Stimulated activated CD8-positive, alpha-beta memory T cell treated with anti-CD3 and anti-CD28 coated beads, Interleukin-12 subunit alpha, Interleukin-12 subunit beta, amount 100 ng/mL, for 4 hours (primary cell): ENCODE measurements around the gene PPCDC.

Experiments used
- DNase-seq: peaks from one replicate; pipeline ENCODE4 v3.0.0-alpha.2; 2020; ENCODE audit warnings: low read depth

PPCDC gene

DNA sequence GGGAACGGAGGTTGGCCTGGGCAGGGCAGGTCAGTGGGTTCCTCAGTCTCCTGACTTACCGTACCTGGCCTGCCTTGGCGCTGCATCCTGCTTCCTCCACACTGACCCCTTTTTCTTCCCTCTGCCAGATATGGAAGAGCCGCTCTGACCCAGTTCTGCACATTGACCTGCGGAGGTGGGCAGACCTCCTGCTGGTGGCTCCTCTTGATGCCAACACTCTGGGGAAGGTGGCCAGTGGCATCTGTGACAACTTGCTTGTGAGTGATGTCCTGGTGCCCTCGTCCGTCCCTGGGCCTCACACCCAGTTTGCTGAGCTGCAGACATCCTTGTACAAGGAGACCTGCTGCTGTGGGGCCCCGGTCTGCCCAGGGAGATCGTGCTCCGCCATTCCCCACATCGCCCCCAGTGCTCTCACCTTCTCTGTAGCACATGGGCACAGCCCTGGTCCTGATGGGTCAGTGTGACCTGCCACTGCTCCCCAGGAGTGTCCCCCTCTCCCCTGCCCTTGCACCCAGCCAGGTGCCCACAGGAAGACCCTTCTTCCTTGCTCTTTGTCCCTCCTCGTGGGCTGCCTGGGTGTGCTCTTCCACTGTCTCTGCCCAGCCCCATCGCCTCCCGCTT lies 21.0 kb downstream of the PPCDC start:
- DNase-seq, result no peak

DNA sequence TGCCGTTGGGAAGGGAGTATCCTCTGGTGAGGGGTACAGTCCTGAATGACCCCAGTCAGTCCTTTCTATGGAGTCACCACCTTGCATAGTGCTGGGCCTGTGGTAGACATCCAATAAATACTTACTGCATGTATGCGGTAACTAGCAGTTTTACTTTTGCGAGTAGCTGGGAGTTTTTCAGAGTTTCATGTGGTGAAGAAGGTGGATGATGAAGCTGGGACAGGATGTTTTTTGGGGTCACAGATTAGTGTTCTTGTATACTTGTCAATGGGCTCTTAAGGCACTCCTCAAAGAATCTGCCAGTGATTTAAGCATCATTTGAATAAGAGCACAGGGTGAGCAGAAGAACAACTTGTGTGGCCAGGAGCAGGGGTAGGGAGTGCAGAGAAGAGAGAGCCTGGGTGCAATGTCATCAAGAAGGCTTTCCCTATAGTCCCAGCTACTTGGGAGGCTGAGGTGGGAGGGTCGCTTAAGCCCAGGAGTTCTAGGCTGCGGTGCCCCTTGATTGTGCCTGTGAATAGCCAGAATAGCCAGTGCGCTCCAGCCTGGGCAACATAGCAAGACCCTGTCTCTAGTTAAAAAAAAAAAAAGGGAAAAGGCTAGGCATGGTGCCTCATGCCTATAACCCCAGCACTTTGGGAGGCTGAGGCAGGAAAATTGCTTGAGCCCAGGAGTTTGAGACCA lies 22.1 kb downstream of the PPCDC start:
- no peak for DNase-seq

DNA sequence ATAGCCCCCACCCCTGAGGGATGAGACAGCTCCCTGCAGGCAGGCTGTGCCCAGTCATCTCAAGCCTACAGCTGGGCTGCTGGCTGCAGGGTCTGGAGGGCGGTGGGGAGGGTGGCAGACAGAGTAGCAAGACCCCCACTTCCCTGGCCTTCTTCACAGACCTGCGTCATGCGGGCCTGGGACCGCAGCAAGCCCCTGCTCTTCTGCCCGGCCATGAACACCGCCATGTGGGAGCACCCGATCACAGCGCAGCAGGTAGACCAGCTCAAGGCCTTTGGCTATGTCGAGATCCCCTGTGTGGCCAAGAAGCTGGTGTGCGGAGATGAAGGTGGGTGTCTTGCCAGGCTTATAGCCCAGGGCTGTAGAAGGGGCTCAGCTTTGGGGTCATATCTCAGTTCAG lies 25.0 kb downstream of the PPCDC start:
- no peak for DNase-seq

DNA sequence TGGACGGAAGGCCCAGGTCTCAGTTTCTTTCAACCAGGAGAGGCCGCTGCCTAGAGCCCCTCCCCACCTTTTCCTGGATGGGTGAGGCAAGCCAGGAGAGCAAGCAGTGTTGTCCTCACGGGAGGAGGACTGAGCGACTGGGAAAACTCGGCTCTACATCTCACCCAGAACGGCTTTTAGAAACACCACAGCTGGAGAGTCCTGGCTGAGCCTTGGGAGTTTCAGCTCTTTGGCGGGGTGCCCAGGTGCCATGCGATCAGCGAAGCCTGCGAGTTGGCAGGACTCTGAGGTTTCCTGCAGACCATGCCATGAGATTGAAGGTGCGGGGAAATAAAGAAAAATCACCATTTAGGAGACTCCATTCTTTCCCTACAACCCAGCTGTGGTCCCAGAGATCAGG lies 26.0 kb downstream of the PPCDC start:
- no peak for DNase-seq

DNA sequence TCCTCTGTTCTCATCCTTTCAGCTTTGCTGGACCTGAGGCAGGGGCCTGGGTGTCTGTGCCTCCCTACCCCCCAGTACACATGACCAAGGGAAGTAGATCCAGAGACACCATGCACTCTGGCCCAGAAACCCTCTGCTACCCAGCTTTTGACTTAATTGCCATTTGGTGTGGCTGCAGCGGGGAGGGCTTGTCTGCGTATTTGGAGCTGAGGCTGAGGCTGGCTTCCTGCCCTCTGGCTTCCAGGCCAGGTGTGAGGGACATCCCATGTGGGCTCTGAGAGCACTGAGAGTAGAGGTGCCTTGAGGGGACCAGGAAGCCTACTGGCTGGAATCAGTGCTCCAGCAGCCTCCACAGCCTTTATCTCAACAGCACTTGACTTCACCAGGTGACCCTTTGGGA lies 26.9 kb downstream of the PPCDC start:
- DNase-seq, result no peak

DNA sequence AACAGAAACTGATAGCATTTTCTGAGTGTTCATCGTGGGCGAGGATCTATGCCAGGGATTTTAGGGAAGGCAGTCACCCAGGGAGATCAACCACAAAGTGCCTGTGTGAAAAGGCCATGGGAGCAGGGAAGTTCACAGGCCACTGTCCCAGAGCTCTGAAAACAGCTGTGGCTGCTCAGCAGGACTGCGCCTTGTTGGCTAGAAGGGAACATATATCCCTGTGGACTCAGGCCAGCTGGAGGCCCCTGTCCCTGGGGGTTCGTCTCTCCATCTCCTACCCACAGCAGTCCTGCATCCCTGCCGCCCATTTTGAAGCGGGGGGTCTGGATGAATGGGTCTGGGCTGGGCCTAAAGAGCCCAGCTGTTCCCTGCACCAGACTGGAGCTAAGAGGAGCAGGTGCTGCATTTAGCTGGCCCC lies 27.8 kb downstream of the PPCDC start:
- DNase-seq, result no peak

DNA sequence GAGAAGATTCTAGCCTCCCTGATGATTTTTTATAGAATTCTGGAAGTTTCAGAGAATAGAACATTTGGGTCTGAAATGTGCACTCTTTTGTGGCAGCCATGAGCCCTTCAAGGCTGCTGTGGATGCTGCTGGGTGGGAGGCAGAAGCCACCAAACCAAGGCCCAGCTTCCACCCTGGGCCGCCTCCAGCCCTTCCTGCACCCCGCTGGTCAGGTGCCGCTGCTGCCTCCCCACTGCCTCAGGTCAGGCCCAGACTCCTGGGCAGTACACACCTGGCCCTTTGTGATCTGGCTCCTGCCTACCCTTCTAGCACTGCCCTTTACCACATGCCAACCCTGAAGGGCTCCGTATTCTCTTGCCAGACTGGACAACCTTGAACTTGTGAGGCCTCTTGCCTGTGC lies 28.3 kb downstream of the PPCDC start:
- no peak for DNase-seq

DNA sequence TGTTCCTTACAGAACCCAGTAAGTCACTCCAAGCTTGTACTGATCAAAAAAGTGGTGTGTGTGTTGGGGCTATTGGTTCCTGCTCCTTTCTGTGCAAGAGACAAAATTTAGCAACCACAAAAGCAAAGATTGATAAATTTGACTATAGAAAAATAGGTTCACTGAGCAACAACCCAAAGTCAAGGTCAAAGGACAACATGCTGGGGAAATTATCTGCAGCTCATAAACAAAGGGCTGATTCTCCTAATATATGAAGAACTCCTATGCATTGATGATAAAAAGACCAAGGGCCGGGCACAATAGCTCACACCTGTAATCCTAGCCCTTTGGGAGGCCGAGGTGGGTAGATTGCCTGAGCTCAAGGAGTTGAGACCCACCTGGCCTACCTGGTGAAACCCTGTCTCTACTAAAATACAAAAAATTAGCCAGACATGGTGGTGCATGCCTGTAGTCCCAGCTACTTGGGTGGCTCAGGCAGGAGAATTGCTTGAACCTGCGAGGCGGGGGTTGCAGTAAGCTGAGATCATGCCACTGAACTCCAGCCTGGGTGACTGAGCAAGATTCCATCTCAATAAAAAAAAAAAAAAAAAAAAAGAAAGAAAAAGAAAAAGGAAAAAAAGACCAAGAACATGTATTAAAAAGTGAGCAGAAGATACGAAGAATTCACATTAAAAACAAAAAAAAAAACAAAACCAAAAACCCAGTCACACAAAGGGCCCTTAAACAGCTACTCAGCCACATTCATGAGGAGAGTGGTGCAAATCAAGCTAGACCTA lies 29.8 kb downstream of the PPCDC start:
- DNase-seq, result no peak

DNA sequence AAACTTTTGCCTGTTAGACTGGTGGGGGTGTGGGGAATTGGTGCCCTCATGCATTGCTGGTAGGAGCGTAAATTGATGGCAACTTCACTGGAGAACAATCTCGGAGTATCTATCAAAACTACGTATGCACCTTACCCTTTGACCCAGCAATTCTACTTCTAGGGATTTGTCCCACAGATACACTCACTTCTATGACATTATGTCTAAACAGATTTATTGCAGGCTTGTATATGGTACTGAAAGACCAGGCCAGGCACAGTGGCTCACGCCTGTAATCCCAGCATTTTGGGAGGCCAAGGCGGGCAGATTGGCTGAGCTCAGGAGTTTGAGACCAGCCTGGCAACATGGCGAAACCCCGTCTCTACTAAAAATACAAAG lies 30.3 kb downstream of the PPCDC start:
- DNase-seq, result no peak

DNA sequence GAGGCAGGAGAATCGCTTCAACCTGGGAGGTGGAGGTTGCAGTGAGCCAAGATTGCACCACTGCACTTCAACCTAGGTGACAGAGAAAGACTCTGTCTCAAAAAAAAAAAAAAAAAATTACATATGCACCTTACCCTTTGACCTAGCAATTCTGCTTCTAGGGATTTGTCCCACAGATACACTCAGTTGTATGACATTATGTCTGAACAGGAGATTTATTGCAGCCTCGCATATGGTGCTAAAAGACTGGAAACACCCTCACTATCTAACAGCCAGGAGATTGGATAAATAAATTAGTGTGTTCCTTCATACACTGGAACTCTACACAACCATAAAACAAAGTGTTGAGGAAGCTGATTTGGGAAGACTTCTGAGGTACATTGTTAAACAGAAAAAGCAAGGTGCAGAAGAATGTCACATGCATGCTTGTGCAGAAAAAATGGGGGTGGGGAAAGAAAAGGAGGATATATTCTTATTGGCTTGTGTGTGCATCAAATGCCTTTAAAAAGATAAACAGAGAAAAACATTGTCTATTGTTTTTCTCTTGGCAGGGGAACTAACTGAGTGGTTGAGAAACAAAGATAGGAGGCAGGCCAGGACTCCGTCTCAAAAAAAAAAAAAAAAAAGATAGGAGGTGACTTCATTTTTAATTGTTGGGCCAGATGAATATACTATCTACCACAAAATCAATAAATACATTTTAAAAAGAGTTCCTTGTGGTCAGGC lies 30.9 kb downstream of the PPCDC start:
- no peak for DNase-seq

DNA sequence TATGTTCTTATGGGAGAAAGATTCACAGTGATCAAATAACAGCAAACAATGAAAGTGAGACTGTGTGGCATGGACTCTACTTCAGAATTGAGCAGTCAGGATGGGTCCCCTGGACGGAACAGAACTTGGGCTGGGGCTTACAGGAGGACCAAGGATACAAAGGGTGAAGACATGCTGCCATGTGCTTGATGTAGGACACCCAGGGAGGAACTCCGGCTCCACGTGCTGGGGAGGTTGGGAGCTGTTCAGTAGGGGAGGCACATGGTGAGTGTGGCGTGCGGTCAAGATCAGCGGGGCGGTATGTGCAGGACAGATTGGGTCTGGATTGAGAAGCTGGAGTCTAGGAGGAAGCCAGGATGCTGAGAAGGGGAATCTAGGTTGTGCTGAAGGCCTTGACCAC lies 32.6 kb downstream of the PPCDC start:
- no peak for DNase-seq

DNA sequence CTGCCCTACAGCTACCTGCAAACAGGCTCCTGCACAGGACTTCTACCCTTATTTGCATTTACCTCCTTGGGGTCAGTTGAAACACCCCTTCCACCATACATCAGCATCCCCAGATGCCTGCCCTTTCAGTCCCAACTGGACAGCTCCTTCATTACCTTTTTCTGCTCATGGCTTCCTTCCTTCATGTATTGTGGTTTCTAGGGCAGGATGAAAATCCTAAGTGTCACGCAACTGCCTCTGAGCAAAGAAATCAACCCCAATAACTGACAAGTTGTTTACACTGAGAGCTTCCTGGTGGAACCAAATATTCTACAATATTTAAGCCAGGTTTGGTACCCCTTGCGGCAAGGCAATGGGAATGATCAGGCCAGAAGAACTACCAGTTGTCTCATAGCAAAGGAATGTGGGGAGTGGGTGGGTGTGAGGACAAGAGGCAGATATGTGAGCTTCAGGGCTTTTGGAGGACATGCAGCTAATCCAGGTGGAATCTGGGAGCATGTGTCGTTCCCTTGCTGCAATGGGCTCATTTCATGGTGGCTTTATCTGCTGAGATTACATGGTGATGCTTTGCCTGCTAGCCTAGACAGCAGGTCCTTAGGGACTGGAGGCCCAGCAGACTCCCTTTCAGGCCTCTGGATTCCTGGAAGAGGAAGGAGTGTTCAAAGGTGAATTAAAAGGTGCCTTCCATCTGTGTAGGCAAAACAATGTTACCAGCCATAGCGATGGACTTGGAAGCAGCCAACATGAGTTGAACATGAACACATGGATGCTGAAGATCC lies 34.9 kb downstream of the PPCDC start:
- DNase-seq, result no peak

DNA sequence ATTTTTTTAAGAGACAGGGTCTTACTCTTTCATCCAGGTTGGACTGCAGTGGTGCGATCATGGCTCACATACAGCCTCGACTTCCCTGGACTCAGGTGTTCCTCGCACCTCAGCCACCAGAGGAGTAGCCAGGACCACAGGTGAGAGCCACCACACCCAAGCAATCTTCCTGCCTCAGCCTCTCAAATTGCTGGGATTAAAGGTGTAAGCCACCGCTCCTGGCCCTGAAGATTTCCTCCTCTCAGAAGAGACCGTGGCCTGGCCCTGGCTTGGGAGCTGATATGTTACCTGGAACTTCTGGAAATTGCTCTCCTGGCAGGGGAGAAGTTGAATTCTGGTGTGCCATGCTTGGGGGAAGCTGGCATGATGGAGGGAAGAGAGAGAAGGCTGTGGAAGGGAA lies 36.2 kb downstream of the PPCDC start:
- DNase-seq, result no peak

DNA sequence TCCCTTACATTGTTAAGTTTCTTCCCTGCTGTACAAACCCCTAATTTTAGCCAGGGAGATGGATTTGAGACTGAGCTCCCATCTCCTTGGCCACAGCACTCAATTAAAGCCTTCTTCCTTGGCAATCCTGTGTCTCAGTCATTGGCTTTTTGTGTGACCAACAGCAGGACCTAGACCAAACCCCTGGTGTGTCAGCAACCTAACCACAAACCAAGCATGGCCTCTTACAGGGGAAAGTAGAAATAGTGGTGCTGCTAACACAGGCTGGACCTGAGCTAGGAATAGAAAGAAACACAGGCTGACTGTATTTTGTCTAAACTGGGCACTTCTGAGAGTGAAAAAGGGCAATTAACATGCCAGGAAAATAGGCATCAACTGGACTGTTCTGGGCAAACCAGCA lies 37.9 kb downstream of the PPCDC start:
- no peak for DNase-seq

DNA sequence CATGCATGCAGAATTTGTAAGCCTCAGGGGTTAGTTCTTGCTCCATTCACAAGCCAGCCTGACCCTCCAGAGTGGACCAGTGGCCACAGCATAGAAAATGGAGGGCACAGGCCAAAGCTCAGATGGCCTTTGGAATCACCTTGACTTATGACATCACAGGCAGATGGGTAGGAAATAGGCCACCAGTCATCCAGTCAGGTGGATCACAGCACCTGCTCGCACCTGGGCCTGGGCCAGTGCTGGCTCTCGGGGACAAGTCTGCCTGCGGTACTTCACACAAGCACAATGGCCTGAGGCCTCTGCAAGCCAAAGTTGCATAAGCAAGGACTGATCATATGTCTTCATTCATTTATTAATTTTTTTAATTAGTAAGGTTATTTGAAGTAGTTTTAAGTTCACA lies 39.3 kb downstream of the PPCDC start:
- DNase-seq, result no peak

DNA sequence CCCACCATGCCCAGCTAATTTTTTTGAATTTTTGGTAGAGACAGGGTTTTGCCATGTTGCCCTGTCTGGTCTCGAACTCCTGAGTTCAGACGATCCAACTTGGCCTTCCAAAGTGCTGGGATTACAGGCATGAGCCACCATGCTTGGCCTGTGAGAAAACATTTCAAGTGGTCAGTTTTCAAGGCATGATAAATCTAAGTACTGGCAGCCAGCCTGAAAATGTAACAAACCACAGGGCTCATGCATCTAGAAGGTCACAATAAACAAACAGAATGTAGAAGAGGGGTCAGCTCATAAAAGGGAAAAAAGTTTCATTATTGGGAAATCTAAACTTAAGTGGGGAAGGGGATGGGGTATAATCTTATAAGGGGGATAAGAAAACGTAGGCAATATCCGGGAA lies 39.9 kb downstream of the PPCDC start:
- no peak for DNase-seq

DNA sequence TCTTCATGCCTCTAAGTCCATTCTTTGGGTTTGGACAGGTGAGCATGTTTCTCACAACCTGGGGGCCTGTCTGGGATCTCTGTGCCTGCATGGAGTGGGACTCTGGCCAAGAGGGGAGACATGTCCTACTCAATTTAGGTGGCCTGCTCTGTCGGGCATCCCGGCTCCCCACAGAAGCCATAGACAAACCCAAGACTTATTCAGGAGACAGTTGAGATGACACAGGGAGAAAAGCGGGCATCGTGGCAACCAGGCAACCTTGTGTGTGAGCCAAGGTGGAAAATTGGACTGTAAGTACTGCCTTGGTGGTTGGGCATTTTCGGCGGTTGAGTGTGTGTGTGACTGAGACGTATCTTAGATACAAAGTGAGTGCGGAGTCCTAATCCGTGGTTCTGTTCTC lies 40.5 kb downstream of the PPCDC start:
- no peak for DNase-seq

DNA sequence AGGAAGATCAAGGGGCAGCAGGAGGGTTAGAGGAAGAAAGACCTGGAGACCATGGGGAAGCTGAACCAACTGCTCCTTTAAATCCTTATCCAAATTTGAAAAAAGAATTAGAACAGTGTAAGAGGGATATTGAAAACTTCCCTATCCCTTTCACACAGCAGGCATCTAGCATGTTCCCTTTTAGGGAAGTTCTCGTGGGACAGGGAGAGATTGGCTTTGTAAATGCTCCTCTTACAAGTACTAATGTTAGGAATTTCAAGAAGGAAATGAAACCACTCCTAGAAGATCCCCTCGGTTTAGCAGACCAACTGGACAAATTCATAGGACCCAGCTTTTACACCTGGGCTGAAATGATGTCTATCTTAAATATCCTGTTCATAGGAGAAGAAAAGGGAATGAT lies 41.5 kb downstream of the PPCDC start:
- DNase-seq, result no peak

DNA sequence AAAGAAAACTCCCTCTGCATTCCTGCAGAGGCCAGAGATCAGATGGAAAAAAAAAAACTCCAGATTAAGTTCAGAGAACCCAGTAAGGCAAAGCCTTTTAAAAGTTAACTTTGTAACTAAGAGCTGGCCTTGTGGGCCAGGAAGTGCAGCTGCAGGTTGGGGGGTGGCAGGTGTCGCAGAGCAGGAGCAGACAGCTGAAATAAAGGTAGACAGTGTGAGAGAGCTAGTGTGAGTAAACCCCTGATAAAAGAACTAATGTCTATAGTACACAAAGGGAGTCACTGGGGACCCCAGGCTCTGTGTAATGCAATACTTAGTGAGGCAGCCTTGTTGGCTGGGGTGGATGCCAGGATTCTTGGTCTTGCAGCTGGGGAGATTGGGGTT lies 42.1 kb downstream of the PPCDC start:
- no peak for DNase-seq

DNA sequence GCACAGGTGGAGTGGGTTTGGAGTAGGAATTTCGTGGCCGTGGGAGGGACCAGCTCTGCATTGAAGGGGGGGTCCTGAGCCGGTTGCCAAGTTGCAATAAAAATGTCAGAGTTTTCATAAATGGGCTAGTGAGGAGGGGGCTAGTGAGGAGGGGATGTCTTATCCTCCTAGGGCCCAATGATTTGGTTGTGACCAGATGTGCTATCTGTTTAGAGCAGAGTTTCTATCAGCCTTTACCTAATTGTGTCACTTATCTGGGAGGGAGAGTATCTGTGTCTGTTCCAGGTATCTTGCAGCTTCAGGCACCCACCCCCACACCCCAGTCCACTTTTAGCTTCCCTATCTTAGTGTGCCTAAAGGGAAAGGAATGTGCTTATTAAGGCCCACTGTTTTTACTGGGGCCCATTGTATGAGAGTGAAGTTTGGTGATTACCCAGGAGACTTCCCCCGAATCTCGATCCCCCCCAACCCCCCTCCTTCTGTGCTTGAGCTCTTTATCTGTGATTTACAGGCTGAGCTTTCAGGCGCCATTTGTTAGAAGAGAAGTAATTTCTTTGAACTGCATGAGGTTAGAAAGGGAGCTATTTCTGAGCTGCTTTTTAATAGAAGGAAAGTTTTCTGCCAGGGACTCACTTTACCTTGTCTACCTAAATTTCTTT lies 42.6 kb downstream of the PPCDC start:
- DNase-seq, result no peak

DNA sequence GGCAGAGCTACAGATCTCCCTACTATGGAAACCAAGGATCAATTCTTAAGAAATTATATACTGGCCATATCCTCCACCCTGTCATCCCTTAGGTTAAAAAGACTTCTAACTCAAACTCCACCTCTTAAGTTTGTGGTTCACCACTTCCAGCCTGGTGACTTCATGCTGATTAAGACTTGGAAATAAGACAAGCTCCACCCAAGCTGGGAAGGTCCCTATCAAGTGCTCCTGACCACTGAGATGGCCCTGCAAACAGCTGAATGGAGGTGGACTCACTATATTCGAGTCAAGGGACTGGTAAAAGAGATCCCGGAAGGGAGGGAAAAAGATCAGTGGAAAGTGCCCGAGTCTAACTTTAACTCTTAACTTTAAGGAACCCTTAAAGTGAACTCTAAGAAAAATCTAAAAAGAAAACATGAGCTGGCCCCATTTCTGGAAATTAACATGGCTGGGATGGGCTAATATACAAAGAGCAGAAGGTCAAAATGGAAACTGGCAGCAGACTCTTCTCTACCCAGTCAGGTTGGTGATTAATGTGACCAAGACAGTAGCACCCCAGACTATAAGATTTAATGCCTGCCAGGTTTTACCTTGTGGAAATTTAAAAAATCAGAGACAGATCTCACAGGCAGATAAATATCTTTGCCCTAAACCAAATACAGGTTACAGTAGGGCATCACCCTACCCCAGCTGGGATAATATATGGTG lies 43.9 kb downstream of the PPCDC start:
- no peak for DNase-seq
